ENCODE data around the gene UGT1A9.

GRCh38 chr2:233817361-233817911 lies 145.7 kb downstream of the UGT1A9 start:
- no peak for TF ChIP-seq CTCF (IDR thresholded peaks at IDR 0.05)
- no peak for TF ChIP-seq POLR2A (IDR thresholded peaks at IDR 0.05)

All from vagina (tissue), 2 donors.